HEK293T (cell line): ENCODE results near the gene GOLGA6A.

Experiments
- ARNT ChIP-seq: fragments of 450-650 bp; IDR thresholded peaks from 2 replicates; pipeline ENCODE4 v1.6.1; 2017; ENCODE audit warnings: mild to moderate bottlenecking
- BHLHE40 ChIP-seq: fragments of 450-650 bp; IDR thresholded peaks from 2 replicates; pipeline ENCODE4 v1.6.1; 2016; ENCODE audit warnings: mild to moderate bottlenecking, moderate library complexity, borderline replicate concordance
- CTBP1 ChIP-seq: fragments of 450-650 bp; IDR thresholded peaks from 2 replicates; pipeline ENCODE4 v1.6.1; 2016; ENCODE audit warnings: borderline replicate concordance
- ELF4 ChIP-seq: fragments of 450-650 bp; IDR thresholded peaks from 2 replicates; pipeline ENCODE4 v1.6.1; 2017; ENCODE audit warnings: antibody characterized with exemption
- FOXA1 ChIP-seq: fragments of 450-650 bp; IDR thresholded peaks from 2 replicates; pipeline ENCODE4 v1.6.1; 2016; ENCODE audit warnings: mild to moderate bottlenecking
- FOXK2 ChIP-seq: fragments of 450-650 bp; IDR thresholded peaks from 2 replicates; pipeline ENCODE4 v1.6.1; 2016; ENCODE audit warnings: mild to moderate bottlenecking
- FOXM1 ChIP-seq: fragments of 450-650 bp; IDR thresholded peaks from 2 replicates; pipeline ENCODE4 v1.6.1; 2017; ENCODE audit warnings: mild to moderate bottlenecking, borderline replicate concordance
- HDGF ChIP-seq: fragments of 450-650 bp; IDR thresholded peaks from 2 replicates; pipeline ENCODE4 v1.6.1; 2017; ENCODE audit warnings: antibody characterized with exemption, borderline replicate concordance
- SP1 ChIP-seq: fragments of 450-650 bp; IDR thresholded peaks from 2 replicates; pipeline ENCODE4 v1.6.1; 2017
- SUZ12 ChIP-seq: fragments of 450-650 bp; IDR thresholded peaks from 2 replicates; pipeline ENCODE4 v1.6.1; 2016; ENCODE audit warnings: mild to moderate bottlenecking
- TARDBP ChIP-seq: fragments of 450-650 bp; IDR thresholded peaks from 2 replicates; pipeline ENCODE4 v1.6.1; 2016
- ZNF384 ChIP-seq: fragments of 450-650 bp; IDR thresholded peaks from 2 replicates; pipeline ENCODE4 v1.6.1; 2016
- TF ChIP-seq, protein P1 (sequence below): fragments of 450-650 bp; IDR thresholded peaks from 2 replicates; pipeline ENCODE4 v1.6.1; 2016

DNA sequence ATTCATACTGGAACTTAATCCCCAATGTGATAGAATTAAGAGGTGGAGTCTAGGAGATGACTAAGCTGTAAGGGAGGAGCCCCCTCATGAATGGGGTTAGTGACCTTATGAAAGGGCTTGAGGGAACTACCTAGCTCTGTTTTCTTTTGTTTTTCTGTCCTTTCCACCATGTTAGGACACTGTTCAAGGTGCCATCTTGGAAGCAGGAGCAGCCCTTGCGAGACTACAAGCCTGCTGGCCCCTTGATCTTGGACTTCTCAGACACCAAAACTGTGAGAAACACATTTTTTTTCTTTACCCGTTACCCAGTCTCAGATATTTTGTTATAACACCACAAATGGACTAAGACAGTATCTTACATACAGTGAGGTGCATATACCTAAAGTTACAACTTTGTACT is 26.5 kb downstream of the GOLGA6A start:
- TF ChIP-seq SP1 (no peak), FOXK2 (no peak), FOXM1 (no peak), BHLHE40 (no peak), ARNT (no peak), ELF4 (no peak), CTBP1 (no peak), ZNF384 (no peak), SUZ12 (no peak), HDGF (no peak), TARDBP (no peak), FOXA1 (no peak)
- TF ChIP-seq, protein P1, sequence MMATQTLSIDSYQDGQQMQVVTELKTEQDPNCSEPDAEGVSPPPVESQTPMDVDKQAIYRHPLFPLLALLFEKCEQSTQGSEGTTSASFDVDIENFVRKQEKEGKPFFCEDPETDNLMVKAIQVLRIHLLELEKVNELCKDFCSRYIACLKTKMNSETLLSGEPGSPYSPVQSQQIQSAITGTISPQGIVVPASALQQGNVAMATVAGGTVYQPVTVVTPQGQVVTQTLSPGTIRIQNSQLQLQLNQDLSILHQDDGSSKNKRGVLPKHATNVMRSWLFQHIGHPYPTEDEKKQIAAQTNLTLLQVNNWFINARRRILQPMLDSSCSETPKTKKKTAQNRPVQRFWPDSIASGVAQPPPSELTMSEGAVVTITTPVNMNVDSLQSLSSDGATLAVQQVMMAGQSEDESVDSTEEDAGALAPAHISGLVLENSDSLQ = no peak
